WTC11 (cell line): ENCODE measurements around the gene DNAJC17. TPM values are rescaled to one million over a fixed set of nuclear protein-coding genes. Genes with fewer than 3 reads are reported as not detected.
A peak's percentile ranks its signal among the peaks of the same experiment; 100 is the strongest.

Experiments
- ATAC-seq: fragments of 200-7000 bp; cut with Tn5 transposase; 2 replicates; pipeline ENCODE4 v1.10.0; 2021; ENCODE audit warnings: mild to moderate bottlenecking, moderate library complexity
- CTCF ChIA-PET: fragments of 300-600 bp; sonication (Branson Sonifier 250); formaldehyde crosslinking; loops from one replicate; lab custom pipeline; 2021; ENCODE audit warnings: antibody characterized with exemption; lab: Charles Lee
- POLR2A ChIA-PET: fragments of 350-600 bp; sonication (Branson Sonifier 250); formaldehyde crosslinking; loops from one replicate; lab custom pipeline; 2021; ENCODE audit warnings: antibody characterized with exemption; lab: Charles Lee
- DNase-seq: peaks from one replicate; pipeline ENCODE4 v3.0.0; 2021; ENCODE audit warnings: low spot score
- H3K27ac Mint-ChIP-seq: 2 replicates; pipeline ENCODE4 v1.8.0; 2021; ENCODE audit warnings: mixed read lengths
- H3K27me3 Mint-ChIP-seq: 2 replicates; pipeline ENCODE4 v1.8.0; 2021; ENCODE audit warnings: low read depth, mild to moderate bottlenecking, moderate library complexity, mixed read lengths
- H3K36me3 Mint-ChIP-seq: 2 replicates; pipeline ENCODE4 v1.8.0; 2021; ENCODE audit warnings: mixed read lengths
- H3K4me1 Mint-ChIP-seq: 2 replicates; pipeline ENCODE4 v1.8.0; 2022; ENCODE audit warnings: mixed read lengths
- H3K4me3 Mint-ChIP-seq: 2 replicates; pipeline ENCODE4 v1.8.0; 2021; ENCODE audit warnings: mild to moderate bottlenecking, moderate library complexity, mixed read lengths
- H3K9me3 Mint-ChIP-seq: 2 replicates; pipeline ENCODE4 v1.8.0; 2021; ENCODE audit warnings: mixed read lengths
- CREM ChIP-seq: sonication (generic); formaldehyde crosslinking; IDR thresholded peaks from 2 replicates; pipeline ENCODE4 v1.8.1; 2022; ENCODE audit warnings: mild to moderate bottlenecking, missing genetic modification reagents, moderate library complexity
- ELF4 ChIP-seq: sonication (generic); formaldehyde crosslinking; IDR thresholded peaks from 2 replicates; pipeline ENCODE4 v1.8.1; 2022; ENCODE audit warnings: low read depth, mild to moderate bottlenecking, moderate library complexity, missing genetic modification reagents
- ERG ChIP-seq: fragments of 250-450 bp; sonication (Bioruptor Pico); IDR thresholded peaks from 2 replicates; pipeline ENCODE4 v1.8.0; 2021; ENCODE audit warnings: mild to moderate bottlenecking
- GRHL2 ChIP-seq: fragments of 250-450 bp; sonication (Bioruptor Pico); IDR thresholded peaks from 2 replicates; pipeline ENCODE4 v1.8.0; 2022; ENCODE audit warnings: mild to moderate bottlenecking, moderate library complexity; ENCODE audit not compliant: insufficient replicate concordance, severe bottlenecking
- HMGXB4 ChIP-seq: sonication (generic); formaldehyde crosslinking; IDR thresholded peaks from 2 replicates; pipeline ENCODE4 v1.8.1; 2023; ENCODE audit warnings: mild to moderate bottlenecking, moderate library complexity, missing genetic modification reagents
- IRF2 ChIP-seq: sonication (generic); formaldehyde crosslinking; IDR thresholded peaks from 2 replicates; pipeline ENCODE4 v1.8.0; 2022; ENCODE audit warnings: low read depth, missing genetic modification reagents, borderline replicate concordance
- NR3C1 ChIP-seq: sonication (generic); formaldehyde crosslinking; conservative IDR thresholded peaks from 2 replicates; pipeline ENCODE4 v1.8.1; 2023; ENCODE audit warnings: low read depth, mild to moderate bottlenecking, missing genetic modification reagents
- PREB ChIP-seq: sonication (generic); formaldehyde crosslinking; IDR thresholded peaks from 2 replicates; pipeline ENCODE4 v1.8.1; 2022; ENCODE audit warnings: mild to moderate bottlenecking, missing genetic modification reagents, moderate library complexity, borderline replicate concordance
- SMAD4 ChIP-seq: sonication (generic); formaldehyde crosslinking; IDR thresholded peaks from 2 replicates; pipeline ENCODE4 v1.8.0; 2022; ENCODE audit warnings: mild to moderate bottlenecking, missing genetic modification reagents
- TCF7 ChIP-seq: sonication (generic); formaldehyde crosslinking; IDR thresholded peaks from 2 replicates; pipeline ENCODE4 v1.8.0; 2022; ENCODE audit warnings: mild to moderate bottlenecking, low read depth, missing genetic modification reagents, moderate library complexity
- ZMAT4 ChIP-seq: fragments of 250-450 bp; sonication (Bioruptor Pico); IDR thresholded peaks from 2 replicates; pipeline ENCODE4 v1.9.0; 2021; ENCODE audit warnings: mild to moderate bottlenecking
- ZNF121 ChIP-seq: sonication (generic); formaldehyde crosslinking; IDR thresholded peaks from 2 replicates; pipeline ENCODE4 v1.8.0; 2023; ENCODE audit warnings: missing genetic modification reagents
- total RNA-seq: library from RNA; stranded (reverse); gene quantifications from 3 replicates; pipeline ENCODE4 v1.2.3, GENCODE V29; 2021
- TF ChIP-seq, protein P1 (sequence below): sonication (generic); formaldehyde crosslinking; IDR thresholded peaks from 2 replicates; pipeline ENCODE4 v1.8.0; 2023; ENCODE audit warnings: missing genetic modification reagents, mild to moderate bottlenecking, borderline replicate concordance
- TF ChIP-seq, protein P2 (sequence below): sonication (generic); formaldehyde crosslinking; IDR thresholded peaks from 2 replicates; pipeline ENCODE4 v1.8.1; 2022; ENCODE audit warnings: low read depth, mild to moderate bottlenecking, moderate library complexity, missing genetic modification reagents, borderline replicate concordance
- TF ChIP-seq, protein P3 (sequence below): sonication (generic); formaldehyde crosslinking; IDR thresholded peaks from 2 replicates; pipeline ENCODE4 v1.8.1; 2022; ENCODE audit warnings: low read depth, missing genetic modification reagents, borderline replicate concordance

Gene DNAJC17
- total RNA-seq, 1 experiment from 2014 or later, result 49.8 TPM

DNA sequence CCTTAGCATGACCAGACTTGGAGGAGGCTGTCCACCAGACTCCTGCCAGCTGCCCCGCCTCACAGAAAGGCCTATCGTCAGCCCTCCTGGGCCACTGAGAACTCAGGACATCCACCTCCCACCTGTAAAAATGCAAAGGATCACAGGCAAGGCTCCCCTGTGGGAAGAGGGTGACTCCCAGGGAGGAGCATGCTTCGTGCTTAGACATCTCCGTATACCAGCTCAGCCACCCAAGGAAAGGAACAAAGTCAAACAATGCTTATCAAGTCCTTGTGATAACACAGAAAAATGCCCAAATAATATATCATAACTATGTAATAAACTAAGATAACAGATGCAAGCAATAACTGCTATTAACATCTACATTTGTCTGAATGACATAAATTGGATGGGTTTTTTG is 56.4 kb downstream of the DNAJC17 start:
- H3K27ac Mint-ChIP-seq, result no peak overlapping the region
- CTCF ChIA-PET, result no interaction called here
- no peak overlapping the region for H3K4me3 Mint-ChIP-seq
- DNase-seq (no peak), ATAC-seq (no peak)
- TF ChIP-seq ZMAT4 (CRISPR knock-in tag) (no peak), PREB (CRISPR knock-in tag) (no peak), CREM (CRISPR knock-in tag) (no peak), NR3C1 (CRISPR knock-in tag) (no peak), ERG (CRISPR knock-in tag) (no peak), ELF4 (CRISPR knock-in tag) (no peak), SMAD4 (no peak), GRHL2 (no peak), IRF2 (CRISPR knock-in tag) (no peak), HMGXB4 (CRISPR knock-in tag) (no peak), TCF7 (CRISPR knock-in tag) (no peak)
- TF ChIP-seq, protein P1, sequence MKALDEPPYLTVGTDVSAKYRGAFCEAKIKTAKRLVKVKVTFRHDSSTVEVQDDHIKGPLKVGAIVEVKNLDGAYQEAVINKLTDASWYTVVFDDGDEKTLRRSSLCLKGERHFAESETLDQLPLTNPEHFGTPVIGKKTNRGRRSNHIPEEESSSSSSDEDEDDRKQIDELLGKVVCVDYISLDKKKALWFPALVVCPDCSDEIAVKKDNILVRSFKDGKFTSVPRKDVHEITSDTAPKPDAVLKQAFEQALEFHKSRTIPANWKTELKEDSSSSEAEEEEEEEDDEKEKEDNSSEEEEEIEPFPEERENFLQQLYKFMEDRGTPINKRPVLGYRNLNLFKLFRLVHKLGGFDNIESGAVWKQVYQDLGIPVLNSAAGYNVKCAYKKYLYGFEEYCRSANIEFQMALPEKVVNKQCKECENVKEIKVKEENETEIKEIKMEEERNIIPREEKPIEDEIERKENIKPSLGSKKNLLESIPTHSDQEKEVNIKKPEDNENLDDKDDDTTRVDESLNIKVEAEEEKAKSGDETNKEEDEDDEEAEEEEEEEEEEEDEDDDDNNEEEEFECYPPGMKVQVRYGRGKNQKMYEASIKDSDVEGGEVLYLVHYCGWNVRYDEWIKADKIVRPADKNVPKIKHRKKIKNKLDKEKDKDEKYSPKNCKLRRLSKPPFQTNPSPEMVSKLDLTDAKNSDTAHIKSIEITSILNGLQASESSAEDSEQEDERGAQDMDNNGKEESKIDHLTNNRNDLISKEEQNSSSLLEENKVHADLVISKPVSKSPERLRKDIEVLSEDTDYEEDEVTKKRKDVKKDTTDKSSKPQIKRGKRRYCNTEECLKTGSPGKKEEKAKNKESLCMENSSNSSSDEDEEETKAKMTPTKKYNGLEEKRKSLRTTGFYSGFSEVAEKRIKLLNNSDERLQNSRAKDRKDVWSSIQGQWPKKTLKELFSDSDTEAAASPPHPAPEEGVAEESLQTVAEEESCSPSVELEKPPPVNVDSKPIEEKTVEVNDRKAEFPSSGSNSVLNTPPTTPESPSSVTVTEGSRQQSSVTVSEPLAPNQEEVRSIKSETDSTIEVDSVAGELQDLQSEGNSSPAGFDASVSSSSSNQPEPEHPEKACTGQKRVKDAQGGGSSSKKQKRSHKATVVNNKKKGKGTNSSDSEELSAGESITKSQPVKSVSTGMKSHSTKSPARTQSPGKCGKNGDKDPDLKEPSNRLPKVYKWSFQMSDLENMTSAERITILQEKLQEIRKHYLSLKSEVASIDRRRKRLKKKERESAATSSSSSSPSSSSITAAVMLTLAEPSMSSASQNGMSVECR (CRISPR knock-in tag), result no peak
- TF ChIP-seq, protein P2, sequence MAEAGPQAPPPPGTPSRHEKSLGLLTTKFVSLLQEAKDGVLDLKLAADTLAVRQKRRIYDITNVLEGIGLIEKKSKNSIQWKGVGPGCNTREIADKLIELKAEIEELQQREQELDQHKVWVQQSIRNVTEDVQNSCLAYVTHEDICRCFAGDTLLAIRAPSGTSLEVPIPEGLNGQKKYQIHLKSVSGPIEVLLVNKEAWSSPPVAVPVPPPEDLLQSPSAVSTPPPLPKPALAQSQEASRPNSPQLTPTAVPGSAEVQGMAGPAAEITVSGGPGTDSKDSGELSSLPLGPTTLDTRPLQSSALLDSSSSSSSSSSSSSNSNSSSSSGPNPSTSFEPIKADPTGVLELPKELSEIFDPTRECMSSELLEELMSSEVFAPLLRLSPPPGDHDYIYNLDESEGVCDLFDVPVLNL (CRISPR knock-in tag), result no peak
- peaks cover 7% of the 10 kb centered on the region; the same call in 1 of the 2 replicates for H3K4me1 Mint-ChIP-seq
- H3K9me3 Mint-ChIP-seq, result no peaks in the 10 kb centered on the region
- POLR2A ChIA-PET, result no interaction called here
- peaks cover 7% of the 10 kb centered on the region; the same call in 1 of the 2 replicates for H3K36me3 Mint-ChIP-seq
- H3K27me3 Mint-ChIP-seq, result no peaks in the 10 kb centered on the region

- Mint-ChIP-seq H3K36me3 (peaks cover 7% of the 10 kb centered on the region; the same call in 1 of the 2 replicates), H3K27me3 (no peaks in the 10 kb centered on the region), H3K27ac (no peak overlapping the region), H3K4me3 (no peak overlapping the region), H3K9me3 (no peaks in the 10 kb centered on the region)
- no peak for ATAC-seq
- TF ChIP-seq, protein P3, sequence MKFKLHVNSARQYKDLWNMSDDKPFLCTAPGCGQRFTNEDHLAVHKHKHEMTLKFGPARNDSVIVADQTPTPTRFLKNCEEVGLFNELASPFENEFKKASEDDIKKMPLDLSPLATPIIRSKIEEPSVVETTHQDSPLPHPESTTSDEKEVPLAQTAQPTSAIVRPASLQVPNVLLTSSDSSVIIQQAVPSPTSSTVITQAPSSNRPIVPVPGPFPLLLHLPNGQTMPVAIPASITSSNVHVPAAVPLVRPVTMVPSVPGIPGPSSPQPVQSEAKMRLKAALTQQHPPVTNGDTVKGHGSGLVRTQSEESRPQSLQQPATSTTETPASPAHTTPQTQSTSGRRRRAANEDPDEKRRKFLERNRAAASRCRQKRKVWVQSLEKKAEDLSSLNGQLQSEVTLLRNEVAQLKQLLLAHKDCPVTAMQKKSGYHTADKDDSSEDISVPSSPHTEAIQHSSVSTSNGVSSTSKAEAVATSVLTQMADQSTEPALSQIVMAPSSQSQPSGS, result no peak
- TF ChIP-seq ZNF121 (CRISPR knock-in tag), result peak; percentile 85
- TF ChIP-seq, all 79 proteins: peak for 1
- no peaks in the 10 kb centered on the region for H3K4me1 Mint-ChIP-seq
- DNase-seq, result no peak
- ChIA-PET POLR2A (no interaction called here), CTCF (interaction anchor here (1.4 kb wide), 1 partner anchor 108 kb away, joined by 4 read pairs; no protein-coding TSS in a partner anchor)
Observed at GRCh38 chr15:40749151-40749630, 58.1 kb downstream of the DNAJC17 start.
